Measurements from ENCODE around the gene GEMIN2.

GEMIN2 gene

GRCh38 chr14:39107591-39107996 lies 6.5 kb upstream of the GEMIN2 start:
- H3K4me1 ChIP-seq (ENCODE audit: control insufficient read depth, insufficient read depth, low read length) = no peaks in the 10 kb centered on the region
- no peak overlapping the region for H3K27ac ChIP-seq (ENCODE audit: extremely low read depth, low read depth, low read length)
- POLR2A ChIA-PET = interaction anchor here (1.5 kb wide), 1 partner anchor 63 kb away, joined by 3 read pairs; the partner anchor contains the start of gene TRAPPC6B
- no peaks in the 10 kb centered on the region for H3K36me3 ChIP-seq (ENCODE audit: control insufficient read depth in 2 of 2, insufficient read depth in 1 of 2, low read length in 2 of 2)
- TF ChIP-seq ZNF654 (tag by site-specific recombination; IDR thresholded peaks at IDR 0.05; ENCODE audit: low read depth) (peak; percentile 49), ZNF837 (tag by site-specific recombination; IDR thresholded peaks at IDR 0.05) (no peak), ZNF280D (tag by site-specific recombination; IDR thresholded peaks at IDR 0.05) (no peak)
- CTCF ChIA-PET = interaction anchor here (1.0 to 1.6 kb wide), 4 partner anchors 63 to 322 kb away, joined by 3 to 5 read pairs (median 4); partner anchors contain the start of gene TRAPPC6B
- no peak overlapping the region for H3K4me3 ChIP-seq (ENCODE audit: low read depth, low read length)
- H3K9me3 ChIP-seq (ENCODE audit: control insufficient read depth, insufficient read depth, low read depth, low read length) = no peaks in the 10 kb centered on the region

GRCh38 chr14:39108791-39109190 lies 5.3 kb upstream of the GEMIN2 start:
- Histone ChIP-seq H3K4me3 (ENCODE audit: low read depth, low read length) (no peak overlapping the region), H3K27ac (ENCODE audit: extremely low read depth, low read depth, low read length) (no peak overlapping the region), H3K4me1 (ENCODE audit: control insufficient read depth, insufficient read depth, low read length) (no peaks in the 10 kb centered on the region), H3K9me3 (ENCODE audit: control insufficient read depth, insufficient read depth, low read depth, low read length) (no peaks in the 10 kb centered on the region), H3K36me3 (ENCODE audit: control insufficient read depth in 2 of 2, insufficient read depth in 1 of 2, low read length in 2 of 2) (no peaks in the 10 kb centered on the region)
- ChIA-PET POLR2A (interaction anchor here (1.0 kb wide), 1 partner anchor 61 kb away, joined by 4 read pairs; the partner anchor contains the start of gene TRAPPC6B), CTCF (interaction anchor here (0.7 kb wide), 1 partner anchor 258 kb away, joined by 4 read pairs; no protein-coding TSS in a partner anchor)
- no peak for TF ChIP-seq SP2 (tag by site-specific recombination; IDR thresholded peaks at IDR 0.05)
- no peak for TF ChIP-seq ZNF169 (tag by site-specific recombination; IDR thresholded peaks at IDR 0.05)
- TF ChIP-seq ZBTB8A (tag by site-specific recombination; IDR thresholded peaks at IDR 0.05) = no peak
- TF ChIP-seq ZNF558 (tag by site-specific recombination; IDR thresholded peaks at IDR 0.05) = no peak

GRCh38 chr14:39109893-39110715 lies 4.0 kb upstream of the GEMIN2 start:
- H3K27ac ChIP-seq (ENCODE audit: extremely low read depth, low read depth, low read length) = no peak overlapping the region
- CTCF ChIA-PET = interaction anchor here (0.6 kb wide), 2 partner anchors 76 to 122 kb away, joined by 3 to 4 read pairs; no protein-coding TSS in a partner anchor
- no peaks in the 10 kb centered on the region for H3K4me1 ChIP-seq (ENCODE audit: control insufficient read depth, insufficient read depth, low read length)
- POLR2A ChIA-PET = no interaction called here
- no peaks in the 10 kb centered on the region for H3K9me3 ChIP-seq (ENCODE audit: control insufficient read depth, insufficient read depth, low read depth, low read length)
- H3K36me3 ChIP-seq (ENCODE audit: control insufficient read depth in 2 of 2, insufficient read depth in 1 of 2, low read length in 2 of 2) = no peaks in the 10 kb centered on the region; a peak in 1 of 3 replicates
- H3K4me3 ChIP-seq (ENCODE audit: low read depth, low read length) = no peak overlapping the region
- TF ChIP-seq ZBTB17 (tag by site-specific recombination; IDR thresholded peaks at IDR 0.05) (0 out of 2 replicates have a peak, but pooled peaks have one; percentile 13), PRDM4 (tag by site-specific recombination; IDR thresholded peaks at IDR 0.05) (no peak), ZNF350 (tag by site-specific recombination; IDR thresholded peaks at IDR 0.05) (no peak), ZBTB48 (tag by site-specific recombination; IDR thresholded peaks at IDR 0.05) (no peak), ZNF639 (tag by site-specific recombination; IDR thresholded peaks at IDR 0.05) (no peak), ZNF292 (tag by site-specific recombination; IDR thresholded peaks at IDR 0.05; ENCODE audit: borderline replicate concordance, low read depth) (no peak), ZNF18 (tag by site-specific recombination; IDR thresholded peaks at IDR 0.05) (no peak), PRDM1 (tag by site-specific recombination; IDR thresholded peaks at IDR 0.05) (no peak)

Measured in HEK293 (cell line).